Kidney epithelial cell (primary cell): ENCODE measurements around the gene OBI1. TPM values are rescaled to one million over a fixed set of nuclear protein-coding genes. Genes with fewer than 3 reads are reported as not detected.

Experiments used
- DNase-seq: peaks from one replicate; pipeline ENCODE4 v3.0.0-alpha.2; 2010; ENCODE audit warnings: low read depth
- H3K27me3 ChIP-seq: 2 replicates; pipeline ENCODE4 v1.6.0; 2011; ENCODE audit warnings: low read length; ENCODE audit not compliant: control insufficient read depth, insufficient read depth
- H3K36me3 ChIP-seq: 2 replicates; pipeline ENCODE4 v1.5.1; 2011; ENCODE audit warnings: low read length; ENCODE audit not compliant: control insufficient read depth, insufficient read depth
- H3K4me3 ChIP-seq: 2 replicates; pipeline ENCODE4 v1.5.1; 2011; ENCODE audit warnings: low read depth, mild to moderate bottlenecking, control low read depth, low read length
- CTCF ChIP-seq: IDR thresholded peaks from 2 replicates; pipeline ENCODE4 v1.5.1; 2011; ENCODE audit warnings: mild to moderate bottlenecking, moderate library complexity, low read length, control low read depth, inconsistent platforms; ENCODE audit not compliant: insufficient read depth, poor library complexity, severe bottlenecking
- total RNA-seq: library from RNA; depleted of rRNA; stranded (reverse); fragments of >200 nt; gene quantifications from 2 replicates; pipeline ENCODE4 v1.2.3, GENCODE V29; 2015

The OBI1 gene
- total RNA-seq, 1 donor from 2014 or later = 14.0 TPM

GRCh38 chr13:78636495-78636894, 22.5 kb downstream of the OBI1 start:
- no peak for DNase-seq
- H3K36me3 ChIP-seq = no peaks in the 10 kb centered on the region
- no peak for TF ChIP-seq CTCF
- H3K4me3 ChIP-seq = no peak overlapping the region
- no peaks in the 10 kb centered on the region for H3K27me3 ChIP-seq

GRCh38 chr13:78632996-78633395, 26.0 kb downstream of the OBI1 start:
- TF ChIP-seq CTCF = no peak
- no peaks in the 10 kb centered on the region for H3K36me3 ChIP-seq
- no peak for DNase-seq
- H3K27me3 ChIP-seq = no peaks in the 10 kb centered on the region
- H3K4me3 ChIP-seq = no peak overlapping the region

GRCh38 chr13:78631077-78631476, 27.9 kb downstream of the OBI1 start:
- H3K4me3 ChIP-seq = no peak overlapping the region
- no peaks in the 10 kb centered on the region for H3K36me3 ChIP-seq
- no peak for TF ChIP-seq CTCF
- H3K27me3 ChIP-seq = no peaks in the 10 kb centered on the region
- DNase-seq = no peak

GRCh38 chr13:78630511-78630910, 28.4 kb downstream of the OBI1 start:
- no peak for TF ChIP-seq CTCF
- Histone ChIP-seq H3K4me3 (no peak overlapping the region), H3K36me3 (no peaks in the 10 kb centered on the region), H3K27me3 (no peaks in the 10 kb centered on the region)
- DNase-seq = no peak

- no peak for DNase-seq
- no peaks in the 10 kb centered on the region for H3K36me3 ChIP-seq
- H3K4me3 ChIP-seq = no peak overlapping the region
- H3K27me3 ChIP-seq = no peaks in the 10 kb centered on the region
- no peak for TF ChIP-seq CTCF
Observed at GRCh38 chr13:78625384-78625783, 33.6 kb downstream of the OBI1 start.

- no peak for DNase-seq
- Histone ChIP-seq H3K4me3 (no peak overlapping the region), H3K36me3 (no peaks in the 10 kb centered on the region), H3K27me3 (no peaks in the 10 kb centered on the region)
- TF ChIP-seq CTCF = no peak
Observed at GRCh38 chr13:78623132-78623531, 35.8 kb downstream of the OBI1 start.
